HG02642 (cell line): ENCODE results near the gene CDK19.
A peak's percentile ranks its signal among the peaks of the same experiment; 100 is the strongest.
"Not testable (repeated sequence)": the region's sequence is repeated elsewhere in the genome, so short reads cannot be mapped to it uniquely, and the experiment has no call there.

ENCODE experiments used
- ATAC-seq: cut with Tn5 transposase; IDR thresholded peaks from one replicate; pipeline ENCODE4 v1.9.1; 2021; ENCODE audit warnings: mild to moderate bottlenecking; ENCODE audit not compliant: unreplicated experiment, poor library complexity

The CDK19 gene

GRCh38 chr6:110633731-110634213, 181.5 kb downstream of the CDK19 start:
- ATAC-seq, result no peak

- no peak for ATAC-seq
These were observed 186.1 kb downstream of the CDK19 start for GRCh38 chr6:110629153-110629552.

- no peak for ATAC-seq
These were observed 186.9 kb downstream of the CDK19 start for GRCh38 chr6:110628330-110628729.

- no peak for ATAC-seq
These were observed 188.8 kb downstream of the CDK19 start for GRCh38 chr6:110626442-110626841.

GRCh38 chr6:110625883-110626282, 189.4 kb downstream of the CDK19 start:
- no peak for ATAC-seq

- ATAC-seq, result no peak
These were observed 192.2 kb downstream of the CDK19 start for GRCh38 chr6:110622912-110623578.

GRCh38 chr6:110621061-110621460, 194.2 kb downstream of the CDK19 start:
- ATAC-seq, result no peak

- ATAC-seq, result no peak
These were observed 195.2 kb downstream of the CDK19 start for GRCh38 chr6:110620065-110620464.

GRCh38 chr6:110619275-110619908, 195.9 kb downstream of the CDK19 start:
- ATAC-seq, result no peak

GRCh38 chr6:110618591-110619267, 196.5 kb downstream of the CDK19 start:
- ATAC-seq, result no peak

GRCh38 chr6:110617057-110617456, 198.2 kb downstream of the CDK19 start:
- peak; percentile 92 for ATAC-seq

- no peak for ATAC-seq
These were observed 199.5 kb downstream of the CDK19 start for GRCh38 chr6:110615722-110616121.

- no peak for ATAC-seq
These were observed 200.7 kb downstream of the CDK19 start for GRCh38 chr6:110614586-110614985.

GRCh38 chr6:110614106-110614505, 201.2 kb downstream of the CDK19 start:
- ATAC-seq, result no peak

GRCh38 chr6:110613356-110613755, 201.9 kb downstream of the CDK19 start:
- no peak for ATAC-seq

- no peak for ATAC-seq
These were observed 203.0 kb downstream of the CDK19 start for GRCh38 chr6:110612298-110612697.

- no peak for ATAC-seq
These were observed 206.2 kb downstream of the CDK19 start for GRCh38 chr6:110609101-110609500.

GRCh38 chr6:110608151-110608550, 207.1 kb downstream of the CDK19 start:
- ATAC-seq, result no peak

GRCh38 chr6:110606151-110606550, 209.1 kb downstream of the CDK19 start:
- ATAC-seq, result no peak

GRCh38 chr6:110600640-110601039, 214.6 kb downstream of the CDK19 start:
- not testable (repeated sequence) for ATAC-seq

GRCh38 chr6:110597761-110598160, 217.5 kb downstream of the CDK19 start:
- ATAC-seq, result no peak
